ENCODE measurements around the gene C9orf50.

The C9orf50 gene

GRCh38 chr9:129632460-129632859, 11.6 kb upstream of the C9orf50 start:
- peak; percentile 54 for DNase-seq (ENCODE audit: low spot score)
- FAIRE-seq: no peak

DNA sequence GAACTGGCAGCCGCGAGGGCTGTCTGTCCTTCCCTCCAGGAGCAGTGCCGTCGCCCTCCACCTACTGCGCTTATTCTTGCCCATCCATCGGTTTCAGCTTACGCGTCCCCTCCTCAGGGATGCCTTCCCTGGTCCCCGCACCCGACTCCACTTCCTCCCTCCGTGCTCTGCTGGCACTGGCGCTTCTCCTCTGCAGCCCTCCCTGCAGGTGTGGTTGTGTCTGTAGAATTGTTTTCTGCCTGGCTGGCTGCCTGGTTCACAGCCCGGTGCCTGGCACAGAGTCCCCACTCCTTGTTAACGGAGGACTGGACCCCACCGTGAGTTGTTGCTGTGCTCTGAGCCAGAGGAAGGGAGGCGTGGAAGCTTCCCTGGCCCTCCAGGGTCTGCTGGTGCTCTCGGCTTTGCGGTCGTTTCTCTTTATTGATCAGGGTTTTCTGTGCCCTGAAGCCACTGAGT, 10.8 kb upstream of the C9orf50 start:
- FAIRE-seq (no peak), DNase-seq (ENCODE audit: low spot score) (no peak)

- FAIRE-seq (no peak), DNase-seq (ENCODE audit: low spot score) (no peak)
These were observed 10.2 kb upstream of the C9orf50 start for GRCh38 chr9:129630967-129631673.

DNA sequence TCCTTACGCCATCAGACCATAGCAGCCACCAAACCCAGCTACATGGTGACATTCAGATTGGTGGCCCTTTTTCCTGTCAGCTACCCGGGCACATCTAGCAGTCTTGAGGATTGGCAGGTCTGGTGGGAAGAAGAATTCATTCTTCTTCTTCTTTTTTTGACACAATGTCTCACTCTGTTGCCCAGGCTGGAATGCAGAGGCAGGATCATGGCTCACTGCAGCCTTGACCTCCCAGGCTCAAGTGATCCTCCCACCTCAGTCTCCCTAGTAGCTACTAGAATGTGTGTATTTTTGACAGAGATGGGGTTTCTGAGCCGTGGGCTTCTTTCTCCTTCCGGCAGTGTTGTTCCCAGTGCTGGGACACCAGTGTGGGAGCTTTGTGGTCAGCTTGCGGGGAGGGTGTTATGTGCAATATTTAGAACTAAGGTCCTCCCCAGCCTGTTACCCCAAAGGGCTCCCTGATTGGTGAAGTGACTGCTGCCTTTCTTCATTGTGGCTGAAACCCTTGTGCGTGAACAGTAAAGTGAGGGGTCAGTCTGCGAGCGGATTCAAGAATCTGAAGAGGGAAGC, 8.4 kb upstream of the C9orf50 start:
- DNase-seq (ENCODE audit: low spot score): no peak
- no peak for FAIRE-seq

GRCh38 chr9:129628709-129629108, 7.8 kb upstream of the C9orf50 start:
- no peak for FAIRE-seq
- DNase-seq (ENCODE audit: low spot score): no peak

- DNase-seq (ENCODE audit: low spot score) (no peak), FAIRE-seq (no peak)
These were observed 6.9 kb upstream of the C9orf50 start for GRCh38 chr9:129627556-129628440.

DNA sequence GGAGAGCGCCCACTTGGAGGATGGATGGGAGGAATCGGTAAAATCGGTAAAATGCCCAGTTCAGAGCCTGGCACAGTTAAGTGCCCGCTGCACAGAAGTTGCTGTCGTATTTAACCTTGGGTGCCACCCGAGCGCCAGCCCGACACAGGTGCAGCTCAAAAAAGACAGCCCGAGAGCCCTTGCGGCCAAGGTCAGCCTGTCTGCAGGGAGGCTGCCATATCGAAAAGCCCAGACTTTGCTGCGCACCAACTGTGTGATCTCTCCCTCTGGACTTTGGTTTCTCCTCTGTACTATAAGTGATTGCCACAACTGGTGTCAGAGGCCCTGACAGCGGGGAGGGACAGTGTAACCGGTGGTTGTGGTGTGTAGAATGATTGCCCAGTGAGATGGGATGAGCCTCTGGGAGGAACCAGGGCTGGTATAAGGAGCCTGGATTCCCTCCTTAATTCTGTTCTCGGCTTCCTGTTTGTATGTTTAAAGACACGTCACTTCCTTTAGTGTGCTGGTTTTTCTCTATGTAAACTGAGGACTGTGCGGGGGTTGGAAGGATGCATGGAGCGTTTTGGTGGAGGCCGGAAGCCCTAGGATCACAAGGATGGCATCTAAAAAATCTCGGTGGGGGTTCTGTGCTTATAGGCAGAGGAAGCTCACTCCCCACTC, 5.9 kb upstream of the C9orf50 start:
- FAIRE-seq (no peak), DNase-seq (ENCODE audit: low spot score) (peak; percentile 82)

DNA sequence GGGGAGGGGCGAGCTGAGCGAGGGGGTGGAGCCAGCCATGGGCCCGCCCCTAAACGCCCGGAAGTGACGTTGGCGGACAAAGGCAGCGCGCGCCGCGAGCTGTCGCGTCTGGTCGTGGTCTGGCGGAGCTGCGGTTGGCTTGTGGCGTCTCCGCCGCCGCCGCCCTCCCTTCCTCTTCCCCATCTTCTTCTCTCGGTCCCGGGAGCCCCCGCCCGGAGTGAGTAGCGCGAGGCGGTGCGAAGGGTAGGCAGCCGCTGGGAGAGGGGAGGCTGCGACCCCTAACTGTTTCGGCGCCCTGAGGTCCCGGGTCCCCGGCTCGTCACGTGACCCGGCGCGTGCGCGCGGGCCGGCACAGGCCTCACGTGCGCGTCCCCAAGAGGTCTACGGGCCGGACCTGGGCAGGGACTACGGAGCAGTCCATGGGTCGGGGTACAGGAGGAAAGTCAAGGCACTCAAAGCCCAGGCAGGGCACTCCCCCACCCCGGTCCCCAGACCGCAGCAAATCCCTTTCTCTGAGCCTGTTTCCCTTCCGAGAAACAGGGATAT, 5.3 kb upstream of the C9orf50 start, which contains the start of gene NTMT1:
Gene NTMT1, plus strand, starts transcription at position 85 of the 546 bp plus-strand sequence. CDS start 6,541 bp downstream, outside the sequence.
- FAIRE-seq (peak; percentile 55), DNase-seq (ENCODE audit: low spot score) (peak; percentile 69)

DNA sequence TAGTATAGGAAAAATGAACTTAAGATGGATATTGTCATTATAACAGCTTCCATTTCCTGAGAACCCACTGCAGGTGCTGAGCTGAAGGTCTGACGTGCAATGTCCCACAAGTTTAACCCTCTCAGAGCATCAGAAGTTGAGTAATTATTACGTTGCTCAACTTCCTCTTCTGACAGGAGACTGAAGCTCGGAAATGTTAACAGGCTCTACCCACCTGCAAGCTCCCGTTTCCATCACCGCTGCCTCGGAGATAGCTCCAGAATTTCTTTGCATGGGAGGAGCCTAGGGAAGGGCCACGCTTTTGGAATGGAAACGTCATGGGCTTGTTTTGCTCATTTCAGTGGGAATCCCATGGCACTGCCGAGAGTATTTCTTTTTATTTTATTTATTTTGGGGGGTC, 4.0 kb upstream of the C9orf50 start:
- DNase-seq (ENCODE audit: low spot score) (no peak), FAIRE-seq (no peak)

GRCh38 chr9:129624168-129624759, 3.4 kb upstream of the C9orf50 start:
- DNase-seq (ENCODE audit: low spot score): peak; percentile 15
- no peak for FAIRE-seq

- DNase-seq (ENCODE audit: low spot score) (no peak), FAIRE-seq (no peak)
These were observed 2.4 kb upstream of the C9orf50 start for GRCh38 chr9:129623331-129623730.

DNA sequence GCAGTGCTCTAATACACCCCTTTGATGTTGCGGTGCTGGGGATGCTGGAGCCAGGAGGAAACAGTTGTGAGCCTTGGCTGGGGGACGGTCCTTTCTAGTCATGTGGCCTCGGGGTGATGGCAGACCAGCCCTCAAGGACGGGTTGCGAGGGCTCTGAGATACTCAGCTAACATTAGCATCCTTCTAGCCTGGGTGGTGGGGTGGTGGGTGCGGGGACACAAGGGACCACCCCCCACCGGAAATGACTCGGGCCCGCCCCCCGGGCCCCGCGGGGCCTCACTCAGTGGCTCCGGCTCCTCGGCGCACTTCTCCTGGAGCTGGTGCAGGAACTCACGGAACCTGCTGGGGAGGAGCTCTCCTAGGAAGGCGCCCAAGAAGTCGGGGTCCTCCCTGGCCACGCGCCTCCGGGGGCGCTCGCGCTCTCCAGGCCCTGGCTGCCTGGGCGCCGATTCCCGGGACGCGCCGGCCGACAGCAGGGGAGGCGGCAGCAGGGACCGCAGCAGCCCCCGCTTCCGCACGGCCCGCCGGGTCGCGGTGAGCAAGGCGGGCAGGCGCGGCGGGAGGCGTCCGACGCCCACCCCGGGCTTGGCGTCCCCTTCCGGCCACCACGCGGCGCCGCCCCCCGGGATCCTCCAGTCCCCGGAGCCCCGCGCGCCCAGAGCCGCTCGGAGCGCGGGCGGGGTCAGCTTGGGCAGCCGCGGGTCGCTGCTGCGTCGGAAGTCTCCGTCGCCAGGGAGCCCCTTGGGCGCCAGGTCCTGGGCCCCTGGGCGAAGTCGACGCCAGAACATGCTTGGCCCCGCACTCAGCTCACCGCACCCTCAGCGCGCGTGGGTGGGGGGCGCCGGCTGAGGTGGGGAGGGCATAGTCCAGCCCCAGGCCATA, 873 bp downstream of the C9orf50 start:
- FAIRE-seq: no peak
- no peak for DNase-seq (ENCODE audit: low spot score)

GRCh38 chr9:129617167-129617566, 3.7 kb downstream of the C9orf50 start:
- DNase-seq (ENCODE audit: low spot score) (peak; percentile 56), FAIRE-seq (no peak)

DNA sequence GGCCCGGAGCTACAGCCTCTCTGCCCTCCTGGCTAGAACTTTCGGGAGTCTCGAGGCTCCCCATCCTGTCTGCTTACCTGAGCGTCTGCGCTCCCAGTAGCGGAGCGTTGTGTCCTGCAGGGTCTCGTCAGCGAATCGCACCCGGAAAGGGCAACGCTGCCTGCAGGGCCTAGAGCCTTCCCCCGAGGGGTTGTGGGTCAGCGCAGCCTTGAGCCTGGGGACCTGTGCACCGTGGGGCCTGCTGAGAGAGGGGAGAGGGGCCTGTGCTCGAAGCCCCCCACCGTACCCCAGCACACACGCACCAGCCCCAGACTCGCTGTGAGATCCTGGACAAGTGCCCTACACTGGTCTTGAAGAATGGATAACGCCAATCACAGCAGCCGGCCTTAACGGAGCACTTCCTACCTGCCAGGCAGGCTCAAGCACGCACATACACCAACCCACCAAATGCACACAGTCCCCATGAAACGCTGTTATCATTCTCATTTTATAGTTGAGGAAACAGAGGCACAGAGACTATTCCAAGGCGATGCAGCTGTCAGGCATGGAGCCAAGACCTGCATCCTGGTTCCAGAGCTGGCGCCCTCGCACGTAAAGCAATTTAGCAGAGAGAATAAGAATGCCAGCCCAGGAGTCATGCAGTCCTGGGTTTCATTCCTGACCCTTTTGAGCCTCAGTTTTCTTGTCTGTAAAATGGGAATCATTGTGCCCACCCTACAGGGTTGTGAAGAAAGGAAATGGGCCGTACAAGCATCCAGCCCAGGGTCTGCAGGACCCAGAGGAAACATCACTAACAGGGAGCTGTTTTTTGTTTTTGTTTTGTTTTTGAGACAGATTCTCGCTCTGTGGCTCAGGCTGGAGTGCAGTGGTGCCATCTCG, 5.3 kb downstream of the C9orf50 start:
- DNase-seq (ENCODE audit: low spot score) (no peak), FAIRE-seq (no peak)

- no peak for DNase-seq (ENCODE audit: low spot score)
- FAIRE-seq: no peak
These were observed 6.0 kb downstream of the C9orf50 start for GRCh38 chr9:129614932-129615331.

DNA sequence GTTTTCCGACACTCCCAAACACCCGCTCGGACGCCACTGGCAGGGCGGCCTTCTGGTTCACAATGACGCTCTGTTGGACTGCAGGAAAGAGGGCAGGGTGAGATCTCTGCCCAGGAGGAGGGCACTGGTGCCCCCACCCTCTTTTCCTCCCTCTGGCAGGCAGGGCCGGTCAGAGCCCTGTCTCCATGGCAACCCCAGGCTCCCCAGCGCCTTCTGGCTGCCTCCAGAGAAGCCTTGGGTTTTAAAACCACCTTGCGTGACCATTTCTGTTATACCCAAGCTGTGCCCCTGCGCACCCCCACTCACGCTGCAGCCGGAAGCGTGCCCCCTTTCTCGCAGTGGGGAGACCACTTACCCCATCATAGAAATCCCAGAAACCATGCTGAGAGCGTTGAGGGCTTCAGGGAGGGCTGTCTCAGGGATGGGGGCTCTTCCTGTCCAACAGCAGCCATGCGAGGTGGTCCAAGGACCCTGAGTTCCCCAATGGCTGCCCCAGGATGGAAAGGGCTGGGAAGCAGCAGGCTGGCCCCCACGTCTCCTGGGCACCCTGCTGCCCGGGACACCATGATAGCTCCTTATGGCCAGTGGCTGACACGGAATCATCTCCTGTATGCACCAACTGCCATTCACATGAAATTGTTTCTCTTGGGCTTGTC, 7.3 kb downstream of the C9orf50 start:
- FAIRE-seq: no peak
- no peak for DNase-seq (ENCODE audit: low spot score)

GRCh38 chr9:129612815-129613519, 7.9 kb downstream of the C9orf50 start:
- DNase-seq (ENCODE audit: low spot score) (no peak), FAIRE-seq (no peak)

- no peak for FAIRE-seq
These were observed 8.8 kb downstream of the C9orf50 start for GRCh38 chr9:129612123-129612522.

More at GRCh38 chr9:129612123-129612522, 8.8 kb downstream of the C9orf50 start:
- DNase-seq (ENCODE audit: low spot score): no peak

Measured in RCC 7860 (cell line).